SK-N-MC (cell line): Measurements from ENCODE around the gene SYTL3.

Experiments used
- EZH2 ChIP-seq: fragments of 200-600 bp; sonication (generic); IDR thresholded peaks from one replicate; pipeline ENCODE4 v1.6.1; 2017; ENCODE audit warnings: antibody characterized with exemption
- FOXP2 ChIP-seq: optimal IDR thresholded peaks from 2 replicates; pipeline ENCODE3; 2011; ENCODE audit warnings: mild to moderate bottlenecking, moderate library complexity; ENCODE audit not compliant: insufficient read depth; ENCODE audit errors: extremely low read length, control extremely low read depth
- POLR2AphosphoS5 ChIP-seq: IDR thresholded peaks from 2 replicates; pipeline ENCODE4 v1.6.1; 2012; ENCODE audit warnings: mild to moderate bottlenecking, low read depth, low read length, borderline replicate concordance

DNA sequence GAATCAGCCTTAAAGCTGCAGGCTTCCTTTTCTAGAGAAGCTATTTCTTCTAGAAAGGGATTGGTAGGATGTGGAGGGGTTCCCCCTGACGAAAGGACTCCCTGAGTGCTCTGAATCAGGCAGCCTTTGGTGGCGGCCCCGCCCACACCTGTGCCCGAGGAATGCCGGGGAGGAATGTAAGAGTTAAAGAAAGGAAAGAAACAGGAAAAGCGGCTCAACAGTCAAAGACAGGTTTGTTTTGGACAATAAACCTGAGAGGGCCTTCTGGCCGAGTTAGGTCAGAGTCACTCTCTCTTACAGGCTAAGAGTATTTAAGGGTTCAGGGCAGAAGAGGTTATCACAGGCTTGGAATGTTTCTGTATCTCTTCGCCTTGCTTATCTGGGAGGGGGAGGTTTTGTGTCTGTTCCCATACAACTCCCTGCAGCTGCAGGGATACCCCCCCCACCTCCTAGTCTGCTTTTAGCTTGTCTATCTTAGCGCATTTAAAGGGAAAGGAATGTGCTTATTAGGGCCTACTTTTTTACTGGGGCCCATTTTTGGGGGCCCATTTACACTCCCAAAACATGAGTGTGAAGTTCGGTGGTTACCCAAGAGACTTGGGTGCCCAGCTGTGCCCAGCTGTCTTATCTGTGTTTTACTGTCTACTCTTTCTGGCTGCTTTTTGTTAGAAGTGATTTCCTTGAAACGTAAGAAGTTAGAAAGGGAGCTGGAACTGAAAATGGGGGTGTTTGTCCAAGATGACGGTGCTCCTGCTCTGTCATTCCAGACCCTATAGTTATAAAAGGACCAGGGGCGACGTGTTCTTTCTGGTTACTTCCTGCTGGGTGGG lies 38.1 kb upstream of the SYTL3 start:
- TF ChIP-seq POLR2AphosphoS5 = no peak
- no peak for TF ChIP-seq EZH2
- no peak for TF ChIP-seq FOXP2
